ENCODE measurements around the gene IGFBPL1. TPM values are rescaled to one million over a fixed set of nuclear protein-coding genes. Genes with fewer than 3 reads are reported as not detected.
A peak's percentile ranks its signal among the peaks of the same experiment; 100 is the strongest.

The IGFBPL1 gene
- total and polyA plus RNA-seq, 10 of the 15 experiments (the other 5 are each of a cell fraction or from before 2014, with no cell fraction given), result 0.25 TPM; not detected in 9

- TF ChIP-seq BCLAF1 (IDR thresholded peaks at IDR 0.05), result no peak
- no peak for TF ChIP-seq ZBED1 (IDR thresholded peaks at IDR 0.05; ENCODE audit: borderline replicate concordance)
- TF ChIP-seq NFYA (IDR thresholded peaks at IDR 0.05; ENCODE audit: borderline replicate concordance, low read depth, low read length), result no peak
- peak; percentile 46 for TF ChIP-seq RELB (IDR thresholded peaks at IDR 0.05; ENCODE audit: low read depth)
- TF ChIP-seq ETV6 (conservative IDR thresholded peaks at IDR 0.05 in 1 of 2, IDR thresholded peaks at IDR 0.05 in 1 of 2; ENCODE audit: borderline replicate concordance in 1 of 2, low read depth in 1 of 2), result no peak
- no peak for TF ChIP-seq RFX5 (IDR thresholded peaks at IDR 0.05; ENCODE audit: low read depth, low read length)
- peak; percentile 33; the same call in 1 of the 2 replicates for TF ChIP-seq ATF7 (IDR thresholded peaks at IDR 0.05; ENCODE audit: low read depth)
- peak; percentile 39; the same call in 1 of the 2 replicates for TF ChIP-seq MTA2 (IDR thresholded peaks at IDR 0.05; ENCODE audit: low read depth)
- no peak for TF ChIP-seq SRF (IDR thresholded peaks at IDR 0.05; ENCODE audit: low read depth in 2 of 2, low read length in 2 of 2)
Observed at GRCh38 chr9:38445154-38446043, 21.1 kb upstream of the IGFBPL1 start (continued).
